Parathyroid adenoma (tissue), 2 donors: Measurements from ENCODE around the gene EPHB1.

Experiments used
- H2AFZ ChIP-seq: fragments of 300-600 bp; sonication (generic); one replicate; pipeline ENCODE4 v1.7.0; 2017; ENCODE audit warnings: antibody characterized with exemption, mild to moderate bottlenecking
- H3K27ac ChIP-seq: fragments of 300-600 bp; sonication (generic); one replicate; pipeline ENCODE4 v1.7.0; 2017
- H3K27me3 ChIP-seq: fragments of 300-600 bp; sonication (generic); one replicate; pipeline ENCODE4 v1.7.0; 2017; ENCODE audit warnings: low read length; ENCODE audit not compliant: control insufficient read depth, insufficient read depth
- H3K36me3 ChIP-seq: fragments of 300-600 bp; sonication (generic); one replicate; pipeline ENCODE4 v1.7.0; 2017; ENCODE audit warnings: low read length; ENCODE audit not compliant: control insufficient read depth, insufficient read depth
- H3K4me1 ChIP-seq: fragments of 300-600 bp; sonication (generic); one replicate; pipeline ENCODE4 v1.7.0; 2017; ENCODE audit warnings: control low read depth
- H3K4me2 ChIP-seq: fragments of 300-600 bp; sonication (generic); one replicate; pipeline ENCODE4 v1.7.0; 2017; ENCODE audit warnings: low read length
- H3K4me3 ChIP-seq: fragments of 300-600 bp; sonication (generic); one replicate; pipeline ENCODE4 v1.7.0; 2017; ENCODE audit warnings: low read depth, low read length
- H3K79me2 ChIP-seq: fragments of 300-600 bp; sonication (generic); one replicate; pipeline ENCODE4 v1.7.0; 2017; ENCODE audit warnings: control low read depth
- H3K9ac ChIP-seq: fragments of 300-600 bp; sonication (generic); one replicate; pipeline ENCODE4 v1.7.0; 2017; ENCODE audit warnings: mild to moderate bottlenecking
- H3K9me3 ChIP-seq: fragments of 300-600 bp; sonication (generic); one replicate; pipeline ENCODE4 v1.7.0; 2017; ENCODE audit warnings: low read length; ENCODE audit not compliant: control insufficient read depth
- CTCF ChIP-seq: fragments of 300-600 bp; sonication (generic); IDR thresholded peaks from one replicate; pipeline ENCODE4 v1.7.0; 2017; ENCODE audit warnings: antibody characterized with exemption, mild to moderate bottlenecking
- donor health status: primary hyperparathyroidism.

EPHB1 gene

GRCh38 chr3:135235541-135235940 lies 440.5 kb downstream of the EPHB1 start:
- no peak overlapping the region for H3K27ac ChIP-seq
- H3K36me3 ChIP-seq: no peaks in the 10 kb centered on the region
- H3K4me2 ChIP-seq: no peak overlapping the region
- no peak overlapping the region for H2AFZ ChIP-seq
- H3K9ac ChIP-seq: no peak overlapping the region
- no peak for TF ChIP-seq CTCF
- no peaks in the 10 kb centered on the region for H3K9me3 ChIP-seq
- H3K4me3 ChIP-seq: no peak overlapping the region
- H3K79me2 ChIP-seq: no peaks in the 10 kb centered on the region
- no peaks in the 10 kb centered on the region for H3K27me3 ChIP-seq
- no peaks in the 10 kb centered on the region for H3K4me1 ChIP-seq

- no peaks in the 10 kb centered on the region for H3K4me1 ChIP-seq
- no peak for TF ChIP-seq CTCF
- no peaks in the 10 kb centered on the region for H3K27me3 ChIP-seq
- H3K9me3 ChIP-seq: no peaks in the 10 kb centered on the region
- H3K79me2 ChIP-seq: no peaks in the 10 kb centered on the region
- no peak overlapping the region for H2AFZ ChIP-seq
- H3K27ac ChIP-seq: no peak overlapping the region
- no peaks in the 10 kb centered on the region for H3K36me3 ChIP-seq
- no peak overlapping the region for H3K4me2 ChIP-seq
- H3K4me3 ChIP-seq: no peak overlapping the region
- no peak overlapping the region for H3K9ac ChIP-seq
These were observed 442.5 kb downstream of the EPHB1 start for GRCh38 chr3:135237371-135238143.

- H3K27me3 ChIP-seq: no peaks in the 10 kb centered on the region
- no peak for TF ChIP-seq CTCF
- no peak overlapping the region for H3K27ac ChIP-seq
- no peak overlapping the region for H3K4me2 ChIP-seq
- no peaks in the 10 kb centered on the region for H3K9me3 ChIP-seq
- H3K4me3 ChIP-seq: no peak overlapping the region
- no peaks in the 10 kb centered on the region for H3K36me3 ChIP-seq
- H3K79me2 ChIP-seq: no peaks in the 10 kb centered on the region
- no peaks in the 10 kb centered on the region for H3K4me1 ChIP-seq
- H2AFZ ChIP-seq: no peak overlapping the region
- H3K9ac ChIP-seq: no peak overlapping the region
These were observed 443.3 kb downstream of the EPHB1 start for GRCh38 chr3:135238236-135238830.

GRCh38 chr3:135238871-135239614 lies 444.0 kb downstream of the EPHB1 start:
- no peak overlapping the region for H3K9ac ChIP-seq
- no peak overlapping the region for H3K4me3 ChIP-seq
- H3K9me3 ChIP-seq: no peaks in the 10 kb centered on the region
- no peaks in the 10 kb centered on the region for H3K27me3 ChIP-seq
- no peak overlapping the region for H3K27ac ChIP-seq
- H3K36me3 ChIP-seq: no peaks in the 10 kb centered on the region
- no peak for TF ChIP-seq CTCF
- H3K4me2 ChIP-seq: no peak overlapping the region
- H2AFZ ChIP-seq: no peak overlapping the region
- no peaks in the 10 kb centered on the region for H3K79me2 ChIP-seq
- no peaks in the 10 kb centered on the region for H3K4me1 ChIP-seq
